GM18508 (cell line): ENCODE measurements around the gene MYBPC2.
"Not testable (repeated sequence)": the region's sequence is repeated elsewhere in the genome, so short reads cannot be mapped to it uniquely, and the experiment has no call there.

Experiments used
- ATAC-seq: cut with Tn5 transposase; IDR thresholded peaks from one replicate; pipeline ENCODE4 v1.9.1; 2021; ENCODE audit warnings: moderate number of reproducible peaks; ENCODE audit not compliant: insufficient read depth, unreplicated experiment

The MYBPC2 gene

GRCh38 chr19:50425581-50425980 lies 7.1 kb upstream of the MYBPC2 start:
- no peak for ATAC-seq

- no peak for ATAC-seq
Measured at GRCh38 chr19:50427318-50427925, 5.3 kb upstream of the MYBPC2 start.

GRCh38 chr19:50427997-50428425 lies 4.7 kb upstream of the MYBPC2 start:
- no peak for ATAC-seq

DNA sequence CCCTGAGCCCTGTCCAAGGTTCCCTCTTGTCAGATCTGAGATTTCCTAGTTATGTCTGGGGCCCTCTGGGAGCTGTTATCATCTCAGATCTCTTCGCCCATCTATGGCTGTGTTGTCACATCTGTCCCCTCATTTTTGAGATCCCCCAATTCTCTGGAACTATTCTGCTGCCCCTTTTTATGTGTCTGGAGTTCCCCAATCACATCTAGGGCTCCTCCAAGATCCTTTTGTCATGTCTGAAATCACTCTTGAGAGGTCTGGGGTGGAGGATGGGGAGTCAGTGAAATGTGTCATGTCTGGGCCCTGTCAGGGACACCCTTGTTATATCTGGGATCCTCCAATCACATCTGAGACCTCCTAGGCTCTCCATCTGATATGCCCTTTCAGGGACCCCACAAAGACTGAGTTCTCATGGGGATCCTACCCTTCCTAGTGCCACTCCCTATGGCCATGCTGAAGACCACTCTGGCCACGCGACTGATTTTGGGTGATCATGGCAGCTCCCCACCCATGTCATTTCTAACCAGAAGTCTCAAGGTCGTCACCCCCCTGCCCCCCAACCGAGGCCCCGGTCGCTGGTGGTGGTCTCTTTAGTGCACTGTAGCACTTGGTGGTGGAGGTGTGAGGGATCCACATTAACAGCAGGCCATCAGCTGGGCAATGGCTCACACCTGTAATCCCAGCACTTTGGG lies 3.8 kb upstream of the MYBPC2 start:
- ATAC-seq, result no peak

DNA sequence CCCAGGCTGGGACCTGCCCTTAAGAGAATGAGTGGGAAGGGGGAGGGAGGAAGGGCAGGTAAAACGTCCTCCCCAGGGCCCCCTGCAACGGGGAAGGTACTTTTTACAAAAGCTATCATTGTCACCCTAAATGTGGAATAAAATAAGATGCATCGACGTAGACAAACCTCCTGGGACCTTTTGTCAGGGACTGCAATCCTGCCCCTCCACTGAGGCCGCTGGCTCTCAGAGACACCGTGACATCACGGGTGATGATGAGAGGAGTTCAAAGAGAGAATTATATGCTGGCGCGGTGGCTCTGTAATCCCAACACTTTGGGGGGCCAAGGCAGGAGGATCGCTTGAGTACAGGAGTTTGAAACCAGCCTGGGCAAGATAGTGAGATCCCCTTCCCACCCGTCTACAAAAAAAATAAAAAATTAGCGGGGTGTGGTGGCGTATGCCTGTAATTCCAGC lies 1.8 kb upstream of the MYBPC2 start:
- no peak for ATAC-seq

DNA sequence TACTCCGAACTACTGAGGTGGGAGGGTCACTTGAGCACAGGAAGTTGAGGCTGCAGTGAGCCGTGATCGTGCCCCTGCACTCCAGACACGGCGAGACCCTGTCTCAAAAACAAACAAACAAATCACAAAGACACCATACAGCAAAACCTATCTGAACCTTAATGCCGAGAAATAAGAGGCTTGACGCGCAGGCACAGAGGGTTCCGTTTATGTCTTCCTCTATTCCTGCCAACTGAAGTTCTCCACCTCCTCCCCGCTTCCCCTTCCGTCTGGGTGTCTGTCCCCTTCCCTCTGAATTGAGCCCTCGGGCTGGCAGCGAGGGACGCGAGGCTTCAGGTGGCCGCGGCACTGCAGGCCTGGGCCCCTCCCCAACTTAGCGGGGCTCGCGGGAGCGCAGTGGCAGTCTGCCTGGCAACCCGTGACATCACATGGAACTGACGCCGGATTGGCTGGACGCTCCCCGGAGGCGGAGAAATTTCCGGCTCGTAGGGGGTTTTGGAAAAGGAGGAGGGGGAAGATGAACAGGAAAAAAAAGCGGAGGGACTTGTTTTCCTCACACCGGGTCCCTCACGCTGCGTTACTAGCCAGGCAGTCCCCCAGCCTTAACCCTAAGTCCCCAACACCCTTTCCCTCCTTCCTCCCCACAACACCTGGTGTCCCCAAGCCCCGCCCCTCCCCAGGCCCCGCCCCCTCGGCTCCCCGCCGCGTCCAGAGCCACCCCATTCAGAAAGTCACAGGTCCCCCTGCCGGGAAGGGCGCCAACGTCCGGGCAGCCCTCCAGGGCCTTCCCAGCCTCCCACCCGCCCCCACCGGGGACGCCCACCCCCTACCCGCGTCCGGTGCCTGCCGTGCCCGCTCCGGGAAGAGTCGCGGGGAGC lies 1.1 kb upstream of the MYBPC2 start:
- ATAC-seq, result no peak

GRCh38 chr19:50433201-50434180 lies 799 bp downstream of the MYBPC2 start:
- ATAC-seq, result no peak

GRCh38 chr19:50434525-50434924 lies 1.8 kb downstream of the MYBPC2 start:
- no peak for ATAC-seq

DNA sequence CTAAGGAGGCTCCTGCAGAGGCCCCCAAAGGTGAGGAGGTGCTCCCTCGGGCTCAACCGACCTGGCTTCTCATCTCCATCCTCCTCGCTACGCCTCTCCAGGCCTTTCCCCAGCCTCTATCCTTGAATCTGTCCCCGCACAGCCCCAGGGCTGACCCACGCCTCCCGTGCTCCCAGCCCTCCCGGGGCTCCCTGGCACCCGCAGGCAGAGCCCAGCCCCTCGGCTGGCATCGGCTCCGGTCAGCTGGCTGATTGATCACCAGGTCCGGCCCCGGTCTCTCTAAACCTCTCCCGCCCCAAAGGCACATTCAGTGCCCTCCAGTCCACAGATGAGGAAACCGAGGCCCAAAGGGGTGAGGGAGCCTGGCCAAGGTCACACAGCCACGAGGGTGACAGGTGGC lies 2.5 kb downstream of the MYBPC2 start:
- no peak for ATAC-seq

DNA sequence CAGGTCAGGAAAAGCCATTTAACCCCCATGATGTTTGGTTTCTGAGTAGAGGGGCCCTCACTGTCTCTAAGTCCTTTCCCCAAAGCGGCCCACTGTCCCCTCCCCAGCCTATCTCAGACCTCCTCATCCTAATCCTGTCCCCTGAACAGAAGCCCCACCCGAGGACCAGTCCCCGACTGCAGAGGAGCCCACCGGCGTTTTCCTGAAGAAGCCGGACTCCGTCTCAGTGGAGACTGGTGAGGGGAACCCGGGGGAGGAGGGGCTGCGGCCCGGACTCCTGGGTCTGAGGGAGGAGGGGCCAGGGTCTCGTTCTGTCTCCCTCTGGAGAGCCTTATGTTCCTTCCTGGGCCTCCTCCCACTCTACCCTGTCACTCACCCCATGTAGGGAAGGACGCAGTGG lies 2.9 kb downstream of the MYBPC2 start:
- no peak for ATAC-seq

DNA sequence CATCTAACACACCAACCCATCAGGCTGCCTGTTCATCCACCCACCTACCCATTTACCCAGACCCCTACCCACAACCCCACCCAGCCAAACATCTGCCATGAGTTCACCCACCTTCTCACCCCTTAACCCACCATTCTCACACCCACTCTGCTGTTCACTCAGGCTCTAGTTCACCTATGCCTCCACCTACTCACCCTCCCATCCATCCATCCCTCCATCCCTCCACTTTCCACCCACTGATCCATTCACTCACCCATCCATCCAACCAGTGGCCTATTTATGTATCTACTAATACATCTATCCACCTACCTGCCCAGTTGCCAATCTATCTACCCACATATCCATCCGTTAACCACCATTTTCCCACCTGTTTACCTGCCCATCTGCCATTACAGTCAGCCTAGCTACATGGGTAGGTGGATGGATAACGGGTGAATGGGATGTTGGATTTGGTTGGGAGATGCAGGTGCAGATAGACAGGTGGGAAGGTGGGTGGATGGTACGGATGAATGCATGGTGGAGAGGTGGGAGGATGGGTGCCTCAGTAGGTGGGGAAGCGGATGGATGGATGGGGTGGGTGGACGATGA lies 5.3 kb downstream of the MYBPC2 start:
- ATAC-seq, result no peak

DNA sequence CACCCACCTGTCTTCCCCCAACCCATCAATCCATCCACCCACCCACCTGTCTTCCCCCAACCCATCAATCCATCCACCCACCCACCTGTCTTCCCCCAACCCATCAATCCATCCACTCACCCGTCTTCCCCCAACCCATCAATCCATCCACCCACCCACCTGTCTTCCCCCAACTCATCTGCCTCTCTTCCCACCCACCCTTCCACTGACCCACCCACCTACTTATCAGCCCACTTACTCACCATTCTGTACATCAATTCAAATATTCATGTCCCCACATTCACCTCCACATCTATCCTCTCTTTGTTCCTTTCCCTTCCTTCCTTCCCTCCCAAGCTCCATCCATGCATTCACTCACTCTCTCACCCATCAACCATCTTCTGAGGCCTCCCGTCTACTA lies 6.4 kb downstream of the MYBPC2 start:
- ATAC-seq, result not testable (repeated sequence)

DNA sequence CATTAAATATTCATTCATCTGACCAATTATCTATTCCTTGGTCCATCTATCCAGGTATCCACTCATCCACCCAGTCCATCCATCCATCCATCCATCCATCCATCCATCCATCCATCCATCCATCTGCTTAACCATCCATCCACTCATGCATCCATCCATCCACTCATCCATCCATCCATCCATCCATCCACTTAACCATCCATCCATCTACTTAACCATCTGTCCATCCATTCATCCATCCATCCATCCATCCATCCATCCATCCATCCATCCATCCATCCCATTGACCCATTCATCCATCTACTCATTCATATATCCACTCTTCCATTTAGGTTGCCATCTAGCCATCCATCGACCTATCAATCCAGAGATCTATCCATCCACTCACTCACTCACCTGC lies 11.4 kb downstream of the MYBPC2 start:
- no peak for ATAC-seq

DNA sequence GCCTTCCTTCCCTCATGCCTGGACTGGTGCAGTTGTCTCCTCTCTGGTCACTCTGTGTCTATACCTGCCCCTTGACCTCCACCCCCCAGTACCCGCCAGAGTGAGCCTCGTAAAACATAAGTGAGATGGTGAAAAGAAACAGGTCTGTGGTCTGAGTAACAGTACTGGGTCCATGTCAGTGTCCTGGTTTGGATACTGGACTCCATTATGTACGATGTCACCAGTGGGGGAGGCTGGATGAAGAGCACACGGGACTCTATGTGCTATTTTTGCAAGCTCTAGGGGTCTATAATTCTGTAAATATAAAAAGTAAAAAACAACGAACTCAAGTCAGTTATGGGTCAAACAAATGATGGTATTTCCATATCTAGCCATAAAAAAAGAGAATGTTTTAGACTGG lies 14.4 kb downstream of the MYBPC2 start:
- ATAC-seq, result no peak

GRCh38 chr19:50447750-50448149 lies 15.1 kb downstream of the MYBPC2 start:
- ATAC-seq, result no peak

- no peak for ATAC-seq
Measured at GRCh38 chr19:50449236-50449899, 16.7 kb downstream of the MYBPC2 start.

- no peak for ATAC-seq
Measured at GRCh38 chr19:50450369-50451222, 17.9 kb downstream of the MYBPC2 start.

DNA sequence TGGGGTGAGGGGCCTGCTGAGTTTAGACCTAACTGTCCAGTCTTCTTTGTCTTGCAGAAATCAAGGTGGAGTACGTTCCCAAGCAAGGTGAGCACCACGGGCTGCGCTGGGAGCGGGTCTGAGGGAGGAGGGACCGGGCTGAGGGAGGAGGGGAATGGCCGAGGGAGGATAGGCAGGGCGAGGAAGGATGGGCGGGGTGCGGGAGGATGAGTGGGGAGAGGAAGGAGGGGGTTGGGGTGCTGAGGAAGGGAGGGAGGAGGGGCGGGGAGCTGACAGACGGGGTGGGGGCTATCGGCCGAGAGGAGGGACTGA lies 18.5 kb downstream of the MYBPC2 start:
- ATAC-seq, result no peak
